ENCODE results near the gene BLVRB. TPM values are rescaled to one million over a fixed set of nuclear protein-coding genes. Genes with fewer than 3 reads are reported as not detected.

BLVRB gene
- total RNA-seq, 1 donor from 2014 or later = 295 TPM

DNA sequence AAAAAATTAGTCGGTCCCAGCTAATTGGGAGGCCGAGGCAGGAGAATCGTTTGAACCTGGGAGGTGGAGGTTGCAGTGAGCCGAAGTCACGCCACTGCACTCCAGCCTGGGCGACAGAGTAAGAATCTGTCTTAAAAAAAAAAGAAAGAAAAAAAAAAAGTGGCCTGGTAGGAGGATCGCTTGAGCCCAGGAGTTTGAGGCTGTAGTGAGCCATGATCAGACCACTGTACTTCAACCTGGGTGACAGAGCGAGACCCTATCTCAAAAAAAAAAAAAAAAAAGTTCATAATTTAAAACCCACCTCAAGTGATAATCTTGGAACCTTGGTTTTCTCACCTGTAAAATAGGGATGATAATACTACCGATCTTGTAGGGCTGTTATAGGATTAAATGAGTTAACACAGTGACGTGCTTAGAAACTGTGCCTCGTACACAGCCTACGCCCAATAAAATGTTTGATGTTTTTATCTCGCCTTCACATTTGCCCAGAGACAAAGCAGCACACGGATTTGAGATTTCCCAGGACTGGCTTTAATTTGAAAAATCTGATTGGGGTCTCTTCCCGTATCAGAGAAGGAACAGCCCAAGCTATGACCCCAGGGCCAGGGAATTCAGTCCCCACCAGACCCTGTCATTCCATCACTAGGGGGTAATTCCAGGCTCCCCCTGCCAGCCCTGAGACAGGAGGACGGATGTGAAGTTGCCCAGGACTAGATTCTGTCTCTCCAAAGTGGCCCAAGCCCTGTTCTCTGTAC, 43.4 kb downstream of the BLVRB start:
- TF ChIP-seq, protein P1, sequence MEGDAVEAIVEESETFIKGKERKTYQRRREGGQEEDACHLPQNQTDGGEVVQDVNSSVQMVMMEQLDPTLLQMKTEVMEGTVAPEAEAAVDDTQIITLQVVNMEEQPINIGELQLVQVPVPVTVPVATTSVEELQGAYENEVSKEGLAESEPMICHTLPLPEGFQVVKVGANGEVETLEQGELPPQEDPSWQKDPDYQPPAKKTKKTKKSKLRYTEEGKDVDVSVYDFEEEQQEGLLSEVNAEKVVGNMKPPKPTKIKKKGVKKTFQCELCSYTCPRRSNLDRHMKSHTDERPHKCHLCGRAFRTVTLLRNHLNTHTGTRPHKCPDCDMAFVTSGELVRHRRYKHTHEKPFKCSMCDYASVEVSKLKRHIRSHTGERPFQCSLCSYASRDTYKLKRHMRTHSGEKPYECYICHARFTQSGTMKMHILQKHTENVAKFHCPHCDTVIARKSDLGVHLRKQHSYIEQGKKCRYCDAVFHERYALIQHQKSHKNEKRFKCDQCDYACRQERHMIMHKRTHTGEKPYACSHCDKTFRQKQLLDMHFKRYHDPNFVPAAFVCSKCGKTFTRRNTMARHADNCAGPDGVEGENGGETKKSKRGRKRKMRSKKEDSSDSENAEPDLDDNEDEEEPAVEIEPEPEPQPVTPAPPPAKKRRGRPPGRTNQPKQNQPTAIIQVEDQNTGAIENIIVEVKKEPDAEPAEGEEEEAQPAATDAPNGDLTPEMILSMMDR (IDR thresholded peaks at IDR 0.05) = no peak
- Histone ChIP-seq H3K4me1 (peaks cover 14 to 30% of the 10 kb centered on the region in 2 donors), H3K27ac (peak overlapping the region; percentile 98 to 99), H3K27me3 (no peaks in the 10 kb centered on the region), H3K9me3 (no peaks in the 10 kb centered on the region), H3K4me3 (peak overlapping the region; percentile 55 to 79), H3K36me3 (peaks cover 11 to 17% of the 10 kb centered on the region in 2 donors)
- no peak for DNase-seq (ENCODE audit: low spot score in 2 of 2)
- intact Hi-C loops (cut with DNase I) = loop anchor here (1.0 to 10.0 kb wide), 7 partner anchors 18 to 373 kb away; partner anchors contain the start of genes AKT2, BLVRB, C19orf47 and COQ8B

DNA sequence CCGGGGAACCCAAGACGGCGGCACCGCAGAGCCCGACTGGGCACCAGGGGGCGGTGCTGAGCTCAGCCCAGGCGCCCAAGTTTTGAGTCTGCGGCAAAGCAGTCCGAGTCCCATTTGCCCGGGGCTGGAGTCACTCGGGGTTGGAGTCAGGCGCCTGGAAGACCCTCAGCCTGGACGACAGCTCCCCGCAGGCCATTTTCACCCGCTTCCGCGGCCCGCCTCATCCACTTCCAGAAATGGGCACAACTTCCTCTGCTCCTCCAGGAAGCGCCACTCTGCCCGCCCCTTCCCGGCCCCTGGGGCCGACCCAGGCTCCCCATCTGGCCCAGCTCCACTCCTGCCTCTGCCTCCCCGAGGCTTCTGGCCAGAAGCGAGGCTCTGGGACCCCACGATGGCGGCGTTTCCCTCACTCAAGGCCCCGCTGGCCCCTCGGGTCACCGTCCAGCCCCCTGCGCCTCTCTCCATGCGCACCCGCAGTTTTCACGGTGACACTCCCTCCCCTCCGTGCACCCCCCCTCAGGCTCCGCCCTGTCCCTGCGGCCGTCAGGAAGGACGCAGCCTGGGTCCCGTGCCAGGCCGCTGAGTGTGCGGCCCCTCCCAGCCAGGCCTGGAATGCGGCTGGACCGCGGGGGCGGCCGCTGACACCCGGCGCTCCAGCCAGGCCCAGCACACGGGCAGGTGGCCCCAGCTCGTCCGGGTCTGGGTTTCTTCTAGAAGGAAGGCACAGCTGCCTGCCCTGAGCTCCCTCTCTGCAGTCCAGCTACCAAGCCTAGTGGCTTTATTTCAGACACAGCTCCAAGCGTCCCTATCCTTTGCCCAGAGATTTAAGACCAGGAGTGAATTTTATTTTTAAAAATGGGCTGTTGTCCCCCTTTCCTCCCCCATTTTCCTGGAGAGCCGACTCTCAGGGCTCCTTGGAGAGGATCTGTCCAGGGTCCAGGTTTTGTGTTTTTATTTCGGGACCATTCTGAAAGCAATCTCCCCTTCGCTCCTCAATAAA, 44.5 kb downstream of the BLVRB start:
- Histone ChIP-seq H3K27ac (peak overlapping the region; percentile 98 to 99), H3K4me3 (peak overlapping the region; percentile 55 to 79), H3K9me3 (no peaks in the 10 kb centered on the region), H3K4me1 (peaks cover 14 to 30% of the 10 kb centered on the region in 2 donors), H3K27me3 (no peaks in the 10 kb centered on the region), H3K36me3 (peaks cover 11 to 17% of the 10 kb centered on the region in 2 donors)
- TF ChIP-seq, protein P1 (IDR thresholded peaks at IDR 0.05) = peak; percentile 90 to 96 (median 95)
- intact Hi-C loops (cut with DNase I) = loop anchor here (1.0 to 10.0 kb wide), 7 partner anchors 17 to 374 kb away; partner anchors contain the start of genes AKT2, BLVRB, C19orf47 and COQ8B
- DNase-seq (ENCODE audit: low spot score in 2 of 2) = peak; percentile 75 to 97

DNA sequence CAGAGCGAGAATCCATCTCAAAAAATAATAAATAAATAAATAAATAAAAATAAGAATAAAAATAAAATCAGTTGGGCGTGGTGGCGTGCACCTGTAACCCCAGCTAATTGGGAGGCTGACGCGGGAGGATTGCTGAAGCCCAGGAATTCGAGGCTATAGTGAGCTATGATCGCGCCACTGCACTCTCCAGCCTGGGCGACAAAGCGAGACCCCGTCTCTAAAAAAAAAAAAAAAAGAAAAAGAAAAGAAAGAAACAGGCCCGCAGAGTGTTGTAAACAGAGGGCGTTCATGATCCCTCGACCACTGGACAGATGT, 45.1 kb downstream of the BLVRB start:
- Histone ChIP-seq H3K9me3 (no peaks in the 10 kb centered on the region), H3K36me3 (peaks cover 11 to 17% of the 10 kb centered on the region in 2 donors), H3K27me3 (no peaks in the 10 kb centered on the region), H3K27ac (peak overlapping the region; percentile 98 to 99), H3K4me1 (peaks cover 14 to 30% of the 10 kb centered on the region in 2 donors), H3K4me3 (peak overlapping the region; percentile 55 to 79)
- no peak for DNase-seq (ENCODE audit: low spot score in 2 of 2)
- TF ChIP-seq, protein P1 (IDR thresholded peaks at IDR 0.05) = no peak
- intact Hi-C loops (cut with DNase I) = loop anchor here (2.0 to 10.0 kb wide), 4 partner anchors 72 to 374 kb away; partner anchors contain the start of genes AKT2, C19orf47, COQ8B and EGLN2

DNA sequence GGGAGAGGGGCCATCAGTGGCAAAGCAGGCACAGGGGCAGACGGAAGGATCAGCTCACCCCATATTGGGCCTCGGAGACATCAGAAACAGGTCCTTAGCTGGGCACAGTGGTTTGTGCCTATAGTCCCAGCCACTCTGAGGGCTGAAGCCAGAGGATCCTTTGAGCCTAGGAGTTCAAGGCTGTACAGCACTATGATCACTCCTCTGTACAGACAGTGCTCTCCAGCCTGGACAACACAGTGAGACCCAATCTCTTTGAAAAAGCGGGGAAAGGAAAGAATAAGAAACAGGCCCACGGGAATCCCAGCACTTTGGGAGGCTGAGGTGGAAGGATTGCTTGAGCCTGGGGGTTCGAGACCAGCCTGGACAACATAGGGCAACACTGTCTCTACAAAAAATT, 45.8 kb downstream of the BLVRB start:
- no peaks in the 10 kb centered on the region for H3K27me3 ChIP-seq
- TF ChIP-seq, protein P1 (IDR thresholded peaks at IDR 0.05) = no peak
- no peak for DNase-seq (ENCODE audit: low spot score in 2 of 2)
- no peaks in the 10 kb centered on the region for H3K9me3 ChIP-seq
- H3K4me1 ChIP-seq = peaks cover 14 to 30% of the 10 kb centered on the region in 2 donors
- H3K27ac ChIP-seq = no peak overlapping the region
- intact Hi-C loops (cut with DNase I) = loop anchor here (2.0 to 10.0 kb wide), 4 partner anchors 71 to 375 kb away; partner anchors contain the start of genes AKT2, C19orf47, COQ8B and EGLN2
- H3K4me3 ChIP-seq = no peak overlapping the region
- H3K36me3 ChIP-seq = peaks cover 11 to 17% of the 10 kb centered on the region in 2 donors

DNA sequence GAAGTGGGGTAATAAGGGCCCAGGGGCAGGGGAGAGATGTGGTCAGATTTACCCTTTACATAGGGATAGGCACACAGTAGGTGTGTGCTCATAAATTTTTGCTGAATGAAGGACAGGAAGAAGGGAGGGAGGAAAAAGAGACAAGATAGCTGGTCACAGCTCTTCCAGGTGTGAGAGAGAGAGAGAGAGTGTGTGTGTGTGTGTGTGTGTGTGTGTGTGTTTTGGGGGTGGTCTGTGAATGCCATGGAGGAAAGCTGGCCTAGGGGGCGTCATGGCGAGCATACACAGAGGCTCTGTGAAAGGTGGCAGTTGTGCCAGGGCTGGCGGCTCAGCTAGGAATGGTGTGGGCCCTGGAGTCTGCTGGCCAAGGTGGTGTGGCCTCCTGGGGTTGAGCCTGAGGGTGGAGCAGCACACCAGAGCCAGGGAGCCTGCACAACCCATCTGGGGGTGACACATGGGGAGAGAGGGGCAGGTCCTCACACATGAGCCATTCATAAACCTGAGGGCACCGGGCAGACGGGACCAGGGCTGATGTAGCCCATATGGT, 46.4 kb downstream of the BLVRB start:
- TF ChIP-seq, protein P1 (IDR thresholded peaks at IDR 0.05) = no peak
- H3K4me1 ChIP-seq = peaks cover 14 to 29% of the 10 kb centered on the region in 2 donors
- intact Hi-C loops (cut with DNase I) = no loop called here

More for the DNA sequence above, 46.4 kb downstream of the BLVRB start:
- Histone ChIP-seq H3K36me3 (peaks cover 11 to 17% of the 10 kb centered on the region in 2 donors), H3K9me3 (no peaks in the 10 kb centered on the region), H3K27me3 (no peaks in the 10 kb centered on the region), H3K4me3 (no peak overlapping the region), H3K27ac (no peak overlapping the region)
- DNase-seq (ENCODE audit: low spot score in 2 of 2) = no peak
